Fibroblast of villous mesenchyme (primary cell): ENCODE measurements around the gene PRC1. TPM values are rescaled to one million over a fixed set of nuclear protein-coding genes. Genes with fewer than 3 reads are reported as not detected.

ENCODE experiments used
- DNase-seq: peaks from one replicate; pipeline ENCODE4 v3.0.0-alpha.2; 2010; ENCODE audit warnings: low read depth
- H3K4me3 ChIP-seq: 2 replicates; pipeline ENCODE4 v1.5.1; 2011; ENCODE audit warnings: low read depth, mild to moderate bottlenecking, low read length
- CTCF ChIP-seq: IDR thresholded peaks from 2 replicates; pipeline ENCODE4 v1.5.1; 2012; ENCODE audit warnings: low read depth, mild to moderate bottlenecking, low read length; ENCODE audit not compliant: insufficient read depth
- total RNA-seq: library from RNA; depleted of rRNA; stranded (reverse); fragments of >200 nt; gene quantifications from 2 replicates; pipeline ENCODE4 v1.2.3, GENCODE V29; 2012

PRC1 gene
- total RNA-seq, 1 donor, result 113 TPM

DNA sequence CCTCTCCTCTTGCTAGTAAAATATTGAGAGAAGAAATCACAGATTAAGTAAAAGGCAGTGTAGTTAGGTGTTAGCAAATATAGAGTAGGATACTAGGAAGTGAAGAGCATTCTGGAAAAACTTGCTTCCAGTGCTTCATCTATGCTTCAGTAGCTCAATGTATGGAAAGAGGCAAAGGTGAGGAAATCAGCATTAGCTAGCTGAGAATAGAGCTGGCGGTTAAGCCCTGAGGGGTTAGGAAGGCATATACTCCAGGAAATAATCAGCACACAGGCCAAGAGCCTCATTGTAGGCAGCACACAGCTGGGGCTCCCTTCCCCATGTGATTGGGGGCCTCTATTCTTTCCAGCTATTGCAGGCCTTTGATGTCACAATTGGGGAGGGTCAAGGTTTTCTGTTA lies 25.9 kb downstream of the PRC1 start:
- no peak overlapping the region for H3K4me3 ChIP-seq
- no peak for DNase-seq
- TF ChIP-seq CTCF, result no peak

DNA sequence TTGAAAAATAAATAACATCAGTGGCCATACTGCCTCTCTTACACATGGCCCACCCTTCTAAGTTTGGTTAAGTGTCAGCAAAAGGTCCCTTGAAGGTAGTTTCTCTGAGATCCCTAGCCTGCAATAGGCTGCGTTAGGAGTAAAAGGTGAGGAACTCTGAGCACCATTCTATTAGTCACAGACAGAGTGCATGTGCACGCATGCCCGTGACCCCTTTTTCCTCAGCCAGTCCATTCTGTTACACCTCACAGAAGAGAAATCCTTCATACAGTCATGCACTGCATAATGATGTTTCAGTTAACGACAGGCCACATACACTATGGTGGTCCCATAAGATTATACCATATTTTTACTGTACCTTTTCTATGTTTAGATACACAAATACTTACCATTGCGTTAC lies 27.1 kb downstream of the PRC1 start:
- no peak for DNase-seq
- no peak for TF ChIP-seq CTCF
- no peak overlapping the region for H3K4me3 ChIP-seq

DNA sequence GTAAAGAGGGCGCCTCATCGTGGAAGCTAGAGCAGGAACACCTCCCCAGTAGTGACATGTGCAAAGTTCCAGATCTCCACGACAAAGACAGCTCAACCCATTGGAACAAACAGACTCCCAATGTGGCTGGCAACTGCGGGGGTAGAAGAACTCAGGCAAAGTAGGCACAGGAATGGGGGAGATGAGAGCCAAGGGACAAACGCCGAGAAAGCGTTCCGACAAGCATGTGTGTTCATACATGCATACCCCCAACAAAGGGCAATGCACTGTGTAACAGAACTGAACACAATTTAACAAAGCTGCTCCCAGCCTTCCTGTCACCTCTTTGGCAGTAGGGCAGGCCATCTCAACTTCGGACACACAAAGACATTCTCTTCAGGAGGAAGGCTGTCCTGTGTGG lies 28.1 kb downstream of the PRC1 start:
- no peak overlapping the region for H3K4me3 ChIP-seq
- no peak for DNase-seq
- TF ChIP-seq CTCF, result no peak

- H3K4me3 ChIP-seq, result no peak overlapping the region
- no peak for DNase-seq
- TF ChIP-seq CTCF, result no peak
Observed at GRCh38 chr15:90962021-90962420, 32.3 kb downstream of the PRC1 start.

DNA sequence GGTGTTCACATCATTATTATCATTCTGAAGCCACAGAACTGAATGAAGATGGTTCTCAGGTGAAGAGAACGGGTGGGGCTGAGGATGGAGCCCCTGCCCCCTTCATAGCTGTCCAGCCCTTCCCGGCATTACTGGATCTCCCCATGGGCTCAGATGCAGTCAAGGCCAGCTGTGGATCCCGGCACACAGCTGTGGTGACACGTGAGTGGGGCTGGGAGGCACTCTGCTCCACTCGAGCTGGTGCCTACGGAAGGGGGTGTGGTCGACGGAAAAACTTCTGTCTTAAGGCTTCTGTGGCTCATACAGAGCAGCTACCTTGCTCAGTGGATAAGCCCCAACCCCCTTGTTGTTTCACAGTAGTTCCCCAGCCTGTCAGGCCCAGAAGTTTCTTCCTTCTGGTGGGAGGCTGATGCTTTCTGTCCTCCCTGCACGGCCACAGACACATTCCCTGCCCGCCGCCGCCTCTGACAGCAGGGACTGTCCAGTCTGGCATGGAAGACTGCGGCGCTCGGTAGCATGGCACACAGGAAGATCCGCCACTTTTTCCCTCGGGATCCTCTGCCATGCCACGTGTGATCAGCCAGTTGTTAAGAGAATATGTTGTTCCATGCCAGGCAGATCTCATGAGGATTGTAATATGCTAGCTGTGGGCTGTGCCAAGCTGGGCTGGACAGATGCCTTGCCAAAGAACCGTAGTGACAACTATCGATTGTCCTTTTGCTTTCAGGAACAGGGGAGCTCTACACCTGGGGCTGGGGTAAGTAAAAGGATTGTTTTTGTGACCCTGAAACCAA lies 33.8 kb downstream of the PRC1 start:
- H3K4me3 ChIP-seq, result no peak overlapping the region
- no peak for TF ChIP-seq CTCF
- DNase-seq, result no peak

DNA sequence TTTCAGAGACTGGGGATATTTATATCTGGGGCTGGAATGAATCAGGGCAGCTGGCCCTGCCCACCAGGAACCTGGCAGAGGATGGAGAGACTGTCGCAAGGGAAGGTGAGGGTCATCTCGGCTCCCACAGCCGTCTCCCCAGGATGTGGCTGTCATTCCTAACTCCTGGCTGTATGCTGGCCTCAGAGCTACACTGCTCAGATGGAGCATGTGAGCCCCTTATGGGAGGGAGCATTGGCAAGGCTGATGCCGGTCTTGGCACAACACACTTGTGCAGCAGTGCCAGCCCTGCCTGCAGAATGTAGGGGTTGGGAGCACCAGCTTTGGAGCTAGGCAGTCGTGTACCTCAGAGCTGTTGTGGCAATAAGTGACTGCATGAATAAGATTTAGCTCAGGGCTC lies 34.4 kb downstream of the PRC1 start:
- no peak for TF ChIP-seq CTCF
- no peak overlapping the region for H3K4me3 ChIP-seq
- DNase-seq, result no peak
